ENCODE measurements around the gene TIAM1. TPM values are rescaled to one million over a fixed set of nuclear protein-coding genes. Genes with fewer than 3 reads are reported as not detected.

The TIAM1 gene
- total RNA-seq, 1 experiment from 2014 or later = 15.2 TPM

- H3K4me1 Mint-ChIP-seq (ENCODE audit: low read depth, unreplicated experiment) = no peaks in the 10 kb centered on the region
- intact Hi-C loops (cut with micrococcal nuclease; ENCODE audit: unreplicated experiment) = no loop called here
- no peak for DNase-seq
- BruUV-seq (replicated peaks) = no TSS peak
- H3K9me3 Mint-ChIP-seq (ENCODE audit: low read depth, unreplicated experiment) = no peaks in the 10 kb centered on the region
- no peak for TF ChIP-seq CTCF (IDR thresholded peaks at IDR 0.05; ENCODE audit: unreplicated experiment)
- no peaks in the 10 kb centered on the region for H3K36me3 Mint-ChIP-seq (ENCODE audit: insufficient read depth, unreplicated experiment)
- H3K27ac Mint-ChIP-seq (ENCODE audit: unreplicated experiment) = no peak overlapping the region
- H3K4me3 Mint-ChIP-seq (ENCODE audit: low read depth, unreplicated experiment) = no peak overlapping the region
- no peaks in the 10 kb centered on the region for H3K27me3 Mint-ChIP-seq (ENCODE audit: unreplicated experiment)
- CTCF ChIA-PET = no interaction called here
Measured at GRCh38 chr21:31140676-31141075, 203.4 kb downstream of the TIAM1 start.

GRCh38 chr21:31140025-31140424 is 204.0 kb downstream of the TIAM1 start:
- intact Hi-C loops (cut with micrococcal nuclease; ENCODE audit: unreplicated experiment) = no loop called here
- no TSS peak for BruUV-seq (replicated peaks)
- Mint-ChIP-seq H3K9me3 (ENCODE audit: low read depth, unreplicated experiment) (no peaks in the 10 kb centered on the region), H3K4me3 (ENCODE audit: low read depth, unreplicated experiment) (no peak overlapping the region), H3K27ac (ENCODE audit: unreplicated experiment) (no peak overlapping the region), H3K36me3 (ENCODE audit: insufficient read depth, unreplicated experiment) (no peaks in the 10 kb centered on the region), H3K27me3 (ENCODE audit: unreplicated experiment) (no peaks in the 10 kb centered on the region), H3K4me1 (ENCODE audit: low read depth, unreplicated experiment) (no peaks in the 10 kb centered on the region)
- CTCF ChIA-PET = no interaction called here
- no peak for TF ChIP-seq CTCF (IDR thresholded peaks at IDR 0.05; ENCODE audit: unreplicated experiment)
- DNase-seq = no peak

GRCh38 chr21:31137960-31138359 is 206.1 kb downstream of the TIAM1 start:
- DNase-seq = no peak
- Mint-ChIP-seq H3K4me3 (ENCODE audit: low read depth, unreplicated experiment) (no peak overlapping the region), H3K27me3 (ENCODE audit: unreplicated experiment) (no peaks in the 10 kb centered on the region), H3K36me3 (ENCODE audit: insufficient read depth, unreplicated experiment) (no peaks in the 10 kb centered on the region), H3K9me3 (ENCODE audit: low read depth, unreplicated experiment) (no peaks in the 10 kb centered on the region), H3K27ac (ENCODE audit: unreplicated experiment) (no peak overlapping the region), H3K4me1 (ENCODE audit: low read depth, unreplicated experiment) (no peaks in the 10 kb centered on the region)
- no TSS peak for BruUV-seq (replicated peaks)
- CTCF ChIA-PET = no interaction called here
- no peak for TF ChIP-seq CTCF (IDR thresholded peaks at IDR 0.05; ENCODE audit: unreplicated experiment)
- intact Hi-C loops (cut with micrococcal nuclease; ENCODE audit: unreplicated experiment) = no loop called here

- no peak overlapping the region for H3K4me3 Mint-ChIP-seq (ENCODE audit: low read depth, unreplicated experiment)
- no peaks in the 10 kb centered on the region for H3K36me3 Mint-ChIP-seq (ENCODE audit: insufficient read depth, unreplicated experiment)
- no peaks in the 10 kb centered on the region for H3K27me3 Mint-ChIP-seq (ENCODE audit: unreplicated experiment)
- intact Hi-C loops (cut with micrococcal nuclease; ENCODE audit: unreplicated experiment) = no loop called here
- no peak overlapping the region for H3K27ac Mint-ChIP-seq (ENCODE audit: unreplicated experiment)
- no TSS peak for BruUV-seq (replicated peaks)
- no peak for DNase-seq
- no peaks in the 10 kb centered on the region for H3K9me3 Mint-ChIP-seq (ENCODE audit: low read depth, unreplicated experiment)
- TF ChIP-seq CTCF (IDR thresholded peaks at IDR 0.05; ENCODE audit: unreplicated experiment) = no peak
- CTCF ChIA-PET = no interaction called here
- H3K4me1 Mint-ChIP-seq (ENCODE audit: low read depth, unreplicated experiment) = no peaks in the 10 kb centered on the region
Measured at GRCh38 chr21:31136891-31137290, 207.2 kb downstream of the TIAM1 start.
